ENCODE results near the gene ABCD3. TPM values are rescaled to one million over a fixed set of nuclear protein-coding genes. Genes with fewer than 3 reads are reported as not detected.

The ABCD3 gene
- total and polyA plus RNA-seq, 2 of the 8 experiments (the other 6 are each of a cell fraction or from before 2014, with no cell fraction given) = 6.6 to 29.4 TPM

DNA sequence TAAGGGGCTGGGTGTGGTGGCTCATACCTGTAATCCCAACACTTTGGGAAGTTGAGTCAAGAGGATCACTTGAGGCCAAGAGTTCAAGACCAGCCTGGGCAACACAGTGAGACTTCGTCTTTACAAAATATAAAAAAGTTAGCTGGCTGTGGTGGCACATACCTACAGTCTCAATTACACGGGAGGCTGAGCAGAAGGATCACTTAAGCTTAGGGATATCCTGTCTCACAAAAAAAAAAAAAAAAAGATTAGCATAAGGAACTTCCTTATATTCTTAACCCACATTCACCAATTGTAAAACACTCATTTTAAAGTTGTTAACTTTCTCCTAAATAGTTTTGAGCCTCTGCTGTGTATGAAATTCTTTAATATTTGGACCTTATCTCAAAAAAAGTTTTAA lies 53.1 kb downstream of the ABCD3 start:
- Histone ChIP-seq H4K20me1 (replicated peaks in 1 of 2; ENCODE audit: control insufficient read depth in 1 of 2, insufficient read depth in 2 of 2, low read length in 2 of 2) (no peaks in the 10 kb centered on the region), H4K8ac (ENCODE audit: extremely low read depth, insufficient read depth, low read length) (no peak overlapping the region), H2BK20ac (ENCODE audit: low read length) (no peak overlapping the region), H3K18ac (ENCODE audit: extremely low read depth, low read length) (no peak overlapping the region), H3K23ac (ENCODE audit: insufficient read length) (no peak overlapping the region), H2AK5ac (ENCODE audit: low read depth, low read length) (no peak overlapping the region), H2BK12ac (ENCODE audit: low read depth, low read length) (no peak overlapping the region), H3K9me3 (ENCODE audit: insufficient read depth in 2 of 2, low read depth in 1 of 2, low read length in 1 of 2) (no peaks in the 10 kb centered on the region), H2AFZ (ENCODE audit: low read length) (no peak overlapping the region), H3K79me2 (ENCODE audit: control insufficient read depth in 1 of 2, insufficient read depth in 2 of 2, low read length in 2 of 2) (no peaks in the 10 kb centered on the region), H3K79me1 (ENCODE audit: low read depth, low read length) (no peaks in the 10 kb centered on the region), H2BK15ac (ENCODE audit: low read length) (no peak overlapping the region), H3K4me1 (replicated peaks in 1 of 4; ENCODE audit: control insufficient read depth in 3 of 4, insufficient read depth in 4 of 4, low read length in 3 of 4) (peaks cover 0 to 2% (median 0%) of the 10 kb centered on the region in 4 experiments; a peak in 1 of 7 replicates), H3K4me2 (ENCODE audit: insufficient read depth in 1 of 2, low read depth in 2 of 2, low read length in 2 of 2) (no peak overlapping the region), H3K14ac (ENCODE audit: insufficient read length) (no peak overlapping the region), H3K27ac (ENCODE audit: low read depth, low read length) (no peak overlapping the region), H2BK5ac (ENCODE audit: low read depth, low read length) (no peak overlapping the region), H2BK120ac (replicated peaks; ENCODE audit: low read depth, low read length) (no peak overlapping the region), H3K4me3 (ENCODE audit: extremely low read depth in 1 of 4, insufficient read depth in 2 of 4, low read depth in 3 of 4, low read length in 4 of 4) (no peak overlapping the region), H3K23me2 (ENCODE audit: low read depth, low read length) (no peaks in the 10 kb centered on the region), H3K36me3 (ENCODE audit: control insufficient read depth in 2 of 4, insufficient read depth in 4 of 4, low read length in 3 of 4) (no peaks in the 10 kb centered on the region), H3K4ac (replicated peaks; ENCODE audit: insufficient read length, low read depth, low read length) (no peak overlapping the region), H3K9ac (replicated peaks in 1 of 4; ENCODE audit: extremely low read depth in 1 of 4, low read depth in 3 of 4, low read length in 3 of 4) (no peak overlapping the region), H3K27me3 (replicated peaks in 1 of 4; ENCODE audit: control insufficient read depth in 3 of 4, extremely low read depth in 1 of 4, insufficient read depth in 3 of 4, low read length in 3 of 4) (no peaks in the 10 kb centered on the region), H3K56ac (replicated peaks; ENCODE audit: insufficient read length, low read depth, low read length) (no peak overlapping the region), H4K91ac (replicated peaks; ENCODE audit: insufficient read length, low read length) (no peak overlapping the region), H4K5ac (ENCODE audit: insufficient read length, low read depth, low read length) (no peak overlapping the region)
- DNase-seq (ENCODE audit: low read depth in 1 of 2, low spot score in 2 of 2) (no peak), FAIRE-seq (no peak)
- CTCF ChIA-PET (ENCODE audit: partially characterized antibody) = interaction anchor here (1.3 to 3.4 kb wide), 4 partner anchors 11 to 446 kb away, joined by 3 to 16 read pairs (median 6); no protein-coding TSS in a partner anchor
- POLR2A ChIA-PET (ENCODE audit: partially characterized antibody) = no interaction called here
- 87% methylated on average over 2 of the region's 2 CpGs; no CpG with 5 or more reads in 1 of the 2 experiments for WGBS, 2 experiments (ENCODE audit: extremely low coverage in 1 of 2, insufficient coverage in 1 of 2, insufficient read length in 1 of 2, insufficient replicate concordance in 2 of 2, low coverage in 1 of 2, low lambda C conversion rate in 2 of 2, missing lambda C conversion rate in 1 of 2)
- TF ChIP-seq TCF12 (IDR thresholded peaks at IDR 0.05; ENCODE audit: low read depth, low read length) = no peak
- TF ChIP-seq CEBPB (IDR thresholded peaks at IDR 0.05; ENCODE audit: low read depth, low read length) = no peak
- TF ChIP-seq SAP30 (IDR thresholded peaks at IDR 0.05; ENCODE audit: insufficient read depth, insufficient replicate concordance, low read length) = no peak
- no peak for TF ChIP-seq YY1 (IDR thresholded peaks at IDR 0.05; ENCODE audit: low read depth, low read length)
- TF ChIP-seq POLR2A (IDR thresholded peaks at IDR 0.05; ENCODE audit: control extremely low read depth in 1 of 2, low read depth in 2 of 2, low read length in 2 of 2) = no peak
- no peak for TF ChIP-seq TAF7 (optimal IDR thresholded peaks at IDR 0.05; ENCODE audit: borderline replicate concordance, low read depth, low read length)
- no peak for TF ChIP-seq EZH2 (IDR thresholded peaks at IDR 0.05; ENCODE audit: low read depth, low read length, severe bottlenecking)
